ENCODE results near the gene RABEPK. TPM values are rescaled to one million over a fixed set of nuclear protein-coding genes. Genes with fewer than 3 reads are reported as not detected.
A peak's percentile ranks its signal among the peaks of the same experiment; 100 is the strongest.

The RABEPK gene
- total and polyA plus RNA-seq, 4 donors, result 12.7 to 23.9 (median 20.6) TPM

GRCh38 chr9:125183561-125183960 lies 16.8 kb upstream of the RABEPK start:
- Histone ChIP-seq H3K9ac (ENCODE audit: low read depth in 1 of 2, low read length in 2 of 2) (no peak overlapping the region), H3K36me3 (ENCODE audit: control insufficient read depth in 4 of 4, insufficient read depth in 3 of 4, low read depth in 1 of 4, low read length in 3 of 4) (no peaks in the 10 kb centered on the region), H3K4me1 (ENCODE audit: control insufficient read depth in 4 of 4, insufficient read depth in 4 of 4, low read length in 3 of 4) (peaks cover 10 to 17% (median 15%) of the 10 kb centered on the region in 4 donors), H3K4me3 (ENCODE audit: low read depth in 1 of 3, low read length in 3 of 3) (no peak overlapping the region), H3K9me3 (ENCODE audit: control insufficient read depth in 4 of 4, low read length in 3 of 4) (no peaks in the 10 kb centered on the region), H3K27me3 (ENCODE audit: control insufficient read depth in 4 of 4, insufficient read depth in 4 of 4, low read length in 3 of 4) (no peaks in the 10 kb centered on the region), H3K27ac (ENCODE audit: low read depth in 1 of 2, low read length in 2 of 2) (no peak overlapping the region)
- 73% methylated on average over 2 of the region's 2 CpGs for WGBS
- no peak for DNase-seq (ENCODE audit: low spot score)
- TF ChIP-seq TAF1 (conservative IDR thresholded peaks at IDR 0.05), result no peak

GRCh38 chr9:125189011-125189360 lies 11.4 kb upstream of the RABEPK start:
- WGBS, result under 1% methylated on average over 26 of the region's 26 CpGs
- DNase-seq (ENCODE audit: low spot score), result peak; percentile 50
- Histone ChIP-seq H3K9ac (ENCODE audit: low read depth in 1 of 2, low read length in 2 of 2) (peak overlapping the region; percentile 63 to 71), H3K9me3 (ENCODE audit: control insufficient read depth in 4 of 4, low read length in 3 of 4) (no peaks in the 10 kb centered on the region), H3K36me3 (ENCODE audit: control insufficient read depth in 4 of 4, insufficient read depth in 3 of 4, low read depth in 1 of 4, low read length in 3 of 4) (no peaks in the 10 kb centered on the region), H3K27me3 (ENCODE audit: control insufficient read depth in 4 of 4, insufficient read depth in 4 of 4, low read length in 3 of 4) (no peaks in the 10 kb centered on the region), H3K27ac (ENCODE audit: low read depth in 1 of 2, low read length in 2 of 2) (peak overlapping the region; percentile 88 to 90), H3K4me3 (ENCODE audit: low read depth in 1 of 3, low read length in 3 of 3) (peak overlapping the region; percentile 65 to 98 (median 95)), H3K4me1 (ENCODE audit: control insufficient read depth in 4 of 4, insufficient read depth in 4 of 4, low read length in 3 of 4) (peaks cover 8 to 23% (median 20%) of the 10 kb centered on the region in 4 donors)
- TF ChIP-seq YY1 (IDR thresholded peaks at IDR 0.05) (no peak), FOXA1 (IDR thresholded peaks at IDR 0.05) (no peak), RXRA (IDR thresholded peaks at IDR 0.05) (no peak), JUND (IDR thresholded peaks at IDR 0.05) (no peak), REST (IDR thresholded peaks at IDR 0.05) (no peak), EGR1 (IDR thresholded peaks at IDR 0.05; ENCODE audit: low read depth in 2 of 2) (no peak), HNF4G (IDR thresholded peaks at IDR 0.05) (no peak), FOXA2 (IDR thresholded peaks at IDR 0.05) (no peak), SP1 (IDR thresholded peaks at IDR 0.05) (no peak)

- peak within 1 kb of the TSS; percentile 63 to 94 for H3K9ac ChIP-seq (ENCODE audit: low read depth in 1 of 2, low read length in 2 of 2)
- under 1% methylated on average over 82 of the region's 82 CpGs for WGBS
- peak within 1 kb of the TSS; percentile 88 to 90 for H3K27ac ChIP-seq (ENCODE audit: low read depth in 1 of 2, low read length in 2 of 2)
- DNase-seq (ENCODE audit: low spot score), result peak; percentile 97
- H3K9me3 ChIP-seq (ENCODE audit: control insufficient read depth in 4 of 4, low read length in 3 of 4), result no peaks in the 10 kb centered on the region
- H3K27me3 ChIP-seq (ENCODE audit: control insufficient read depth in 4 of 4, insufficient read depth in 4 of 4, low read length in 3 of 4), result no peaks in the 10 kb centered on the region
- peak within 1 kb of the TSS; percentile 65 to 98 (median 95) for H3K4me3 ChIP-seq (ENCODE audit: low read depth in 1 of 3, low read length in 3 of 3)
- no peaks in the 10 kb centered on the region for H3K36me3 ChIP-seq (ENCODE audit: control insufficient read depth in 4 of 4, insufficient read depth in 3 of 4, low read depth in 1 of 4, low read length in 3 of 4)
- peaks cover 8 to 23% (median 20%) of the 10 kb centered on the region in 4 donors for H3K4me1 ChIP-seq (ENCODE audit: control insufficient read depth in 4 of 4, insufficient read depth in 4 of 4, low read length in 3 of 4)
- TF ChIP-seq EGR1 (IDR thresholded peaks at IDR 0.05; ENCODE audit: low read depth in 2 of 2) (peak in 1 of 2 donors; percentile 78), JUND (IDR thresholded peaks at IDR 0.05) (no peak), TAF1 (conservative IDR thresholded peaks at IDR 0.05) (peak; percentile 45), ATF3 (IDR thresholded peaks at IDR 0.05) (peak; percentile 57), REST (IDR thresholded peaks at IDR 0.05) (peak; percentile 84), FOXA2 (IDR thresholded peaks at IDR 0.05) (peak; percentile 33), HNF4G (IDR thresholded peaks at IDR 0.05) (no peak), HNF4A (conservative IDR thresholded peaks at IDR 0.05) (peak in 1 of 2 donors; percentile 62), RAD21 (IDR thresholded peaks at IDR 0.05) (peak; percentile 44 to 63), RXRA (IDR thresholded peaks at IDR 0.05) (peak; percentile 70 to 71), CTCF (IDR thresholded peaks at IDR 0.05; ENCODE audit: low read depth, low read length, missing input control) (peak; percentile 63), MAX (IDR thresholded peaks at IDR 0.05) (peak; percentile 60), YY1 (IDR thresholded peaks at IDR 0.05) (peak; percentile 89), GABPA (IDR thresholded peaks at IDR 0.05 in 1 of 2, conservative IDR thresholded peaks at IDR 0.05 in 1 of 2) (peak; percentile 65 to 92), FOXA1 (IDR thresholded peaks at IDR 0.05) (no peak), SP1 (IDR thresholded peaks at IDR 0.05) (peak; percentile 77)
Observed at GRCh38 chr9:125189361-125190289, 10.7 kb upstream of the RABEPK start, which contains the start of gene PPP6C. PPP6C (minus strand) TSS chr9:125189803; CDS start chr9:125189718, 85 bp downstream.
